22Rv1 (cell line): ENCODE data around the gene GTF2IRD1.
"Not testable (repeated sequence)": the region's sequence is repeated elsewhere in the genome, so short reads cannot be mapped to it uniquely, and the experiment has no call there.

Source experiments
- ZFX ChIP-seq: fragments of 450-650 bp; IDR thresholded peaks from 2 replicates; pipeline ENCODE4 v1.6.1; 2017; ENCODE audit warnings: antibody characterized with exemption, borderline replicate concordance
- TF ChIP-seq, protein P1 (sequence below): fragments of 450-650 bp; IDR thresholded peaks from 2 replicates; pipeline ENCODE4 v1.5.1; 2017; ENCODE audit warnings: mild to moderate bottlenecking

DNA sequence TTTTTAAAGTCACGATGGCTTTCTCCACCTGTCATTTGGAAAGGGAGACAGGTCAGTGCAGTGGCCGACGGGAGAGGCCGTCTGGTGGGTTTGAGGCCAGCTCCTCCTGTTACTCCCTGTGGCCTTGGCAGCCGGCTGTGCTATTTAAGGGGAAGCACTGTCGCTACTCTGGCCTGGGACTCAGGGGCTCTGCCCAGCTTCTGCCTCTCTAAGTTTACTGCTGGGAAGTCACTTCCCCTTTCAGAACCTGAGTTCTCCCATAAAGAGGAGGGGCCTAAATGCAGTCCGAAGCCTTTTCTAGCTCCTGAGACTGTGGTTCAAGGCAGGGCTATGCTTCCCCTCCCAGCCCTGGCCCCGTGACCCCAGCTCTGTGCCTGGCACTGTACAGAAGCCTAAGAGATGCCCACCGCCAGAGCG is 99.9 kb downstream of the GTF2IRD1 start:
- TF ChIP-seq, protein P1, sequence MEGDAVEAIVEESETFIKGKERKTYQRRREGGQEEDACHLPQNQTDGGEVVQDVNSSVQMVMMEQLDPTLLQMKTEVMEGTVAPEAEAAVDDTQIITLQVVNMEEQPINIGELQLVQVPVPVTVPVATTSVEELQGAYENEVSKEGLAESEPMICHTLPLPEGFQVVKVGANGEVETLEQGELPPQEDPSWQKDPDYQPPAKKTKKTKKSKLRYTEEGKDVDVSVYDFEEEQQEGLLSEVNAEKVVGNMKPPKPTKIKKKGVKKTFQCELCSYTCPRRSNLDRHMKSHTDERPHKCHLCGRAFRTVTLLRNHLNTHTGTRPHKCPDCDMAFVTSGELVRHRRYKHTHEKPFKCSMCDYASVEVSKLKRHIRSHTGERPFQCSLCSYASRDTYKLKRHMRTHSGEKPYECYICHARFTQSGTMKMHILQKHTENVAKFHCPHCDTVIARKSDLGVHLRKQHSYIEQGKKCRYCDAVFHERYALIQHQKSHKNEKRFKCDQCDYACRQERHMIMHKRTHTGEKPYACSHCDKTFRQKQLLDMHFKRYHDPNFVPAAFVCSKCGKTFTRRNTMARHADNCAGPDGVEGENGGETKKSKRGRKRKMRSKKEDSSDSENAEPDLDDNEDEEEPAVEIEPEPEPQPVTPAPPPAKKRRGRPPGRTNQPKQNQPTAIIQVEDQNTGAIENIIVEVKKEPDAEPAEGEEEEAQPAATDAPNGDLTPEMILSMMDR: not testable (repeated sequence)
- not testable (repeated sequence) for TF ChIP-seq ZFX
